HEK293T (cell line): Measurements from ENCODE around the gene TTC28.

Experiments
- CTCF ChIA-PET: fragments of 350-600 bp; formaldehyde crosslinking; extraction: SDS; loops from one replicate; lab custom pipeline; 2021; ENCODE audit warnings: antibody characterized with exemption, inconsistent platforms; lab: Yijun Ruan, JAX
- POLR2A ChIA-PET: fragments of 350-600 bp; formaldehyde crosslinking; extraction: SDS; loops from one replicate; lab custom pipeline; 2020; ENCODE audit warnings: antibody characterized with exemption, inconsistent platforms; lab: Yijun Ruan, JAX
- DNase-seq: peaks from one replicate; pipeline ENCODE4 v3.0.0; 2012; ENCODE audit warnings: mixed read lengths; ENCODE audit errors: extremely low spot score
- ARNT ChIP-seq: fragments of 450-650 bp; IDR thresholded peaks from 2 replicates; pipeline ENCODE4 v1.6.1; 2017; ENCODE audit warnings: mild to moderate bottlenecking
- BHLHE40 ChIP-seq: fragments of 450-650 bp; IDR thresholded peaks from 2 replicates; pipeline ENCODE4 v1.6.1; 2016; ENCODE audit warnings: mild to moderate bottlenecking, moderate library complexity, borderline replicate concordance
- CTBP1 ChIP-seq: fragments of 450-650 bp; IDR thresholded peaks from 2 replicates; pipeline ENCODE4 v1.6.1; 2016; ENCODE audit warnings: borderline replicate concordance
- ELF4 ChIP-seq: fragments of 450-650 bp; IDR thresholded peaks from 2 replicates; pipeline ENCODE4 v1.6.1; 2017; ENCODE audit warnings: antibody characterized with exemption
- FOXA1 ChIP-seq: fragments of 450-650 bp; IDR thresholded peaks from 2 replicates; pipeline ENCODE4 v1.6.1; 2016; ENCODE audit warnings: mild to moderate bottlenecking
- FOXK2 ChIP-seq: fragments of 450-650 bp; IDR thresholded peaks from 2 replicates; pipeline ENCODE4 v1.6.1; 2016; ENCODE audit warnings: mild to moderate bottlenecking
- FOXM1 ChIP-seq: fragments of 450-650 bp; IDR thresholded peaks from 2 replicates; pipeline ENCODE4 v1.6.1; 2017; ENCODE audit warnings: mild to moderate bottlenecking, borderline replicate concordance
- HDGF ChIP-seq: fragments of 450-650 bp; IDR thresholded peaks from 2 replicates; pipeline ENCODE4 v1.6.1; 2017; ENCODE audit warnings: antibody characterized with exemption, borderline replicate concordance
- L3MBTL2 ChIP-seq: fragments of 450-650 bp; conservative IDR thresholded peaks from 2 replicates; pipeline ENCODE4 v1.6.1; 2016; ENCODE audit warnings: mild to moderate bottlenecking
- LEF1 ChIP-seq: fragments of 450-650 bp; IDR thresholded peaks from 2 replicates; pipeline ENCODE4 v1.6.1; 2017; ENCODE audit warnings: mild to moderate bottlenecking, borderline replicate concordance
- NFRKB ChIP-seq: fragments of 450-650 bp; IDR thresholded peaks from 2 replicates; pipeline ENCODE4 v1.6.1; 2016; ENCODE audit warnings: mild to moderate bottlenecking, moderate library complexity
- SP1 ChIP-seq: fragments of 450-650 bp; IDR thresholded peaks from 2 replicates; pipeline ENCODE4 v1.6.1; 2017
- SUZ12 ChIP-seq: fragments of 450-650 bp; IDR thresholded peaks from 2 replicates; pipeline ENCODE4 v1.6.1; 2016; ENCODE audit warnings: mild to moderate bottlenecking
- TARDBP ChIP-seq: fragments of 450-650 bp; IDR thresholded peaks from 2 replicates; pipeline ENCODE4 v1.6.1; 2016
- ZNF384 ChIP-seq: fragments of 450-650 bp; IDR thresholded peaks from 2 replicates; pipeline ENCODE4 v1.6.1; 2016
- TF ChIP-seq, protein P1 (sequence below): fragments of 450-650 bp; IDR thresholded peaks from 2 replicates; pipeline ENCODE4 v1.6.1; 2016

Gene TTC28

DNA sequence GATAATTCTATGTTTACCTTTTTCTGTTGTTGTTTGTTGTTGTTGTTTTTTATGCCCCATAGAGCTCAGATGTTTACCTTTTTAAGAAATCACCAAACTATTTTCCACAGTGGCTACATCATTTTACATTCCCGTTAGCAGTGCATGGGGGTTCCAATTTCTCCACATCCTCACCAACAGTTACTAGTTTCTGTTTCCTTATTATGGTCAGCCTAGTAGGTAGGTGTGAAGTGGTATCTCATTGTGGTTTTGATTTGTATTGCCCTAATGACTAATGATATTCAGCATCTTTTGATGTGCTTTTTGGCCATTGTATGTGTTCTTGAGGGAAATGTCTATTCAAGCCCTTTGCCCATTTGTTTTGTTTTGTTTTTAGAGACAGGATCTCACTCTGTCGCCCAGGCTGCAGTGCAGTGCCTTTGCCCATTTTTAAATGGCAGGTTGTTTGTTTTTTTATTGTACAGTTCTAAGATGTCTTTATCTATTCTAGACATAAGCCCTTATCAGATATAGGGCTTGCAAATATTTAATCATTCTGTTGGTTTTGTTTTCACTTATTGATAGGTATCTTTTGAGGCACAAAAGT is 34.5 kb upstream of the TTC28 start:
- CTCF ChIA-PET = no interaction called here
- no peak for DNase-seq
- POLR2A ChIA-PET = interaction anchor here (1.5 kb wide), 1 partner anchor 35 kb away, joined by 3 read pairs; the partner anchor contains the start of gene TTC28
- no peak for TF ChIP-seq ARNT
- TF ChIP-seq ELF4 = no peak

DNA sequence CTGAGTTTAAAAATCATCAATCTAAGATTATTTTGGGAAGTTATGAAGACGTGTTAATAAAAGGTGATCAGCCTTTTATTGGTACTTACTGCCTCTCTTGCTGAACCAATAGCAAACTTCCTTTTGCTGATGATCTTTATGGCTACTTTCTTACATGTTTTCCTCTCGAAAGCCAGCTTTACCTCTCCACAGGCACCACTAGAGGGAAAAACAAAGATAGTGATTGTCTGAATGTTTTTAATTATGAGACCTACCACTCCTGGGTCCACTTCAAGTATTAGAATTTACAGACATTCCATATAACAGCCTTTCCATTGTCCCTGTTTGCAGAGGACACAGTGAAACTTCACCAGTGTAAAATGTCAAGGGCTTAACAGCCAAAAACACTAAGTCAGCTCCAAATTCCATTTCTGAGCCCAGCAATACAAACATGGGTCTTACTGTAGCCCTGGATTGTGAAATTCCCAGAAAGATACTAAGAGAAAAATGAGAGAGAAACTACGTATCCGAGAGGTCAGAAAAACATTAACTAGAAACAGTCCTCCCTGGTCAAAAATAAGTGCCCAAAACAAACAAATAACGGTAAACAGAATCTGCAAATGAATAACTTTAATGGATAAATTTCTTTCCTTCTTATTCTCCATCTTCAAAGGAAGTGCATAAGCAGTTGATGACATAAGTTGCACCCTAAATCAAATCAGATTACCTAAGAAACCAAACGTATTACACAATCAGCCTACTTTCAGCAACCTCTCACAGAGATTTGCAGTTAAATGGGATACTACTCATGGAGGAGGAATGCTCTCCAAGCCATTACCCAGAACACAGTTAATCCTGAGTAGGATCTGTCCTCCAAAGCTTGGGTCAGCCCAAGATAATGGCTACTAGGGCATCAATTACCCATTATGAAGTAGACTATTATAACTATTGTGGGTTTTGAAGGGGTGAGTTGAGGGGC is 32.5 kb upstream of the TTC28 start:
- POLR2A ChIA-PET = no interaction called here
- TF ChIP-seq FOXM1 (no peak), TARDBP (no peak), ARNT (no peak), SP1 (no peak), ELF4 (no peak), FOXA1 (no peak), BHLHE40 (no peak), LEF1 (no peak), L3MBTL2 (no peak), FOXK2 (no peak), NFRKB (no peak), HDGF (no peak), ZNF384 (no peak), CTBP1 (no peak), SUZ12 (no peak)
- TF ChIP-seq, protein P1, sequence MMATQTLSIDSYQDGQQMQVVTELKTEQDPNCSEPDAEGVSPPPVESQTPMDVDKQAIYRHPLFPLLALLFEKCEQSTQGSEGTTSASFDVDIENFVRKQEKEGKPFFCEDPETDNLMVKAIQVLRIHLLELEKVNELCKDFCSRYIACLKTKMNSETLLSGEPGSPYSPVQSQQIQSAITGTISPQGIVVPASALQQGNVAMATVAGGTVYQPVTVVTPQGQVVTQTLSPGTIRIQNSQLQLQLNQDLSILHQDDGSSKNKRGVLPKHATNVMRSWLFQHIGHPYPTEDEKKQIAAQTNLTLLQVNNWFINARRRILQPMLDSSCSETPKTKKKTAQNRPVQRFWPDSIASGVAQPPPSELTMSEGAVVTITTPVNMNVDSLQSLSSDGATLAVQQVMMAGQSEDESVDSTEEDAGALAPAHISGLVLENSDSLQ = no peak
- DNase-seq = no peak
- CTCF ChIA-PET = no interaction called here

DNA sequence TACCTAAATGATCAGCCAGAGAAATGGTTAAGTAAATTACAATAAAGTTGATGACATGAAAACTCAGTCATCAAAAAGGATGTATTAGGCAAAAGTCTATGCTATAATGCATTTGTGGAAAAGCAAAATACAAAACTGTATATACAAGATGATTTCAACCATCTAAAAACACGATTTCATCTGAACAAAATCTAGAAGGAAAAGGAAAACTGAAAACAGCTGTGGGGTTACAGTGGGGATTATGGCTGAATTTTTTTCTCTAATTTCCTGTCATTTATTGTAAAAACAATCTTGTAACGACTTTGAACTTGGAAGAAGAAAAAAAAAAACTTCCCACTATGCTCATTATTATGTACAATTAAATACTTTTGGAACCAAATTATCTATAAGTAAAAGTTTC is 31.7 kb upstream of the TTC28 start:
- TF ChIP-seq FOXK2 (no peak), ARNT (no peak), SP1 (no peak), TARDBP (no peak), SUZ12 (no peak), FOXM1 (no peak), FOXA1 (no peak), CTBP1 (no peak), HDGF (no peak), LEF1 (no peak), L3MBTL2 (no peak), BHLHE40 (no peak), ZNF384 (no peak)
- TF ChIP-seq, protein P1 = no peak
- CTCF ChIA-PET = no interaction called here
- DNase-seq = no peak
- POLR2A ChIA-PET = no interaction called here

DNA sequence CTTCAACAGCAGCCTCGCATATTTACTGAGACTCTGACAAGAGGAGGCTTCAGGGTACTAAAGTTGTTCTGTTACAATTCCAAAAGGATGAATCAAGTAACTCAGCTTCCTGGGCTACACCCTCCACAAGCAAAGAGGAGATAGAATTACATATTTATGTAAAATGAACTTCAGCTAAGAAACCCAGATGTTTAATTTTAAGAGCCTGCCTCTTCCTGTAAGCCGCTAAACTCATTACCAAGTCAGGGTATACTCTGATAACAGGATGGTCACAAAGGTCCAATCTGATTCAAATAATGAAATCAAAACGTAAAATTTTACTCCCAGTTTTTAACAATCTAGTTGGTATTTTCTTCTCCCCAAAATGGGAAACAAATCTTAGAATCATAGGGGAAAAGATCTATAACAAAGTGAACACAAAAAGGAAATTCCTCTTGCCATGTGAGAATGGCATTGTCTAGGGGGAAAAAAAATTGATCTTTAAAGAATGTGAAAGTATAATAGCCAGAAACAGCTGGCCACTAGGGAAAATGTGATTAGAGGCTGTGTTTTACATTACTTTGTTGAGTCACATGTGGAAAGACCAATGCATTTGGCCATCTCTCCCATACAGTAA is 31.0 kb upstream of the TTC28 start:
- no peak for DNase-seq
- TF ChIP-seq ELF4 (no peak), FOXM1 (no peak), NFRKB (no peak), TARDBP (no peak), ZNF384 (no peak), ARNT (no peak), FOXA1 (no peak), L3MBTL2 (no peak)
- TF ChIP-seq, protein P1 = no peak
- ChIA-PET CTCF (no interaction called here), POLR2A (no interaction called here)

DNA sequence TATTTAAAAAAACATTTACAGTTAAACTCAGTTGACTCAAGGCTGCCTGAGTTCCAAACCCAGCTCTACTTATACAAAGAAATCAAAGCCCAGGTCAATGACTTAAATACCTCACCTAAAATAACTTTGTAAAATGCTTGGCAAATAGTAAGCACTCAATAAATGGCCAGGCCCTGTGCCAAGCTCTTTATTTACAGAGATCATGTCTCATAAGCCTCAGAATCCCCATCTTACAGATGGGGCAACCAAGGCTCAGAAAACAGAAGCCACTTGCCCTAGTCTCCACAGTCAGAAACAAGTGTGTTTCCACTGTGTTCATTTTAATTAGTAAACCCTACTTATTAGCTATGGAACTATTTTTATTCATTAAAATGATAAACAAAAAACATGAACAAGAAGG is 30.5 kb upstream of the TTC28 start:
- no peak for DNase-seq
- TF ChIP-seq ELF4 = no peak
- no peak for TF ChIP-seq HDGF
- TF ChIP-seq SUZ12 = no peak
- TF ChIP-seq CTBP1 = no peak
- TF ChIP-seq NFRKB = no peak
- no peak for TF ChIP-seq TARDBP
- TF ChIP-seq FOXA1 = no peak
- TF ChIP-seq L3MBTL2 = no peak
- POLR2A ChIA-PET = interaction anchor here (0.6 kb wide), 1 partner anchor 31 kb away, joined by 3 read pairs; no protein-coding TSS in a partner anchor
- CTCF ChIA-PET = no interaction called here

DNA sequence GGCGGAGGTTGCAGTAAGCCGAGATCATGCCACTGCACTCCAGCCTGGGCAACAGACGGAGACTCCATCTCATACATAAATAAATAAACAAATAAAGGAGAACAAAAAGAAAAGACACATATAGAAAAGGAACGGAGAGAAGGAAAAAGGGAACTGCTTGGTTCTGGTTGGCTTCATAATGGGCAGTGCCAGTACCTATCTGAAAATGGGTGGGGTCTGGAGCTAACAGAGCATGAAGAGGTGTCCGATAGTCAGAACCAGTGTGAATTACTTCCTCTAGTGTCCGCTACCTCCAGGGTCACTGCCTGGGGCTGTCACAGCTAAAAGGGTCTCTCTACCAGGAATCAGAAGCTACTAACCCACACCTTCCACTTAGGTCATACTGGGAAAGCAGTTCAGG is 27.2 kb upstream of the TTC28 start:
- TF ChIP-seq SUZ12 (no peak), FOXK2 (no peak), LEF1 (no peak), ZNF384 (no peak), NFRKB (no peak), CTBP1 (no peak)
- TF ChIP-seq, protein P1 = no peak
- CTCF ChIA-PET = interaction anchor here (0.7 to 1.0 kb wide), 2 partner anchors 9 kb away, joined by 3 to 5 read pairs; no protein-coding TSS in a partner anchor
- POLR2A ChIA-PET = interaction anchor here (0.6 to 0.9 kb wide), 2 partner anchors 9 to 37 kb away, joined by 3 read pairs; no protein-coding TSS in a partner anchor
- DNase-seq = no peak
